Osteocyte (in vitro differentiated cells): ENCODE measurements around the gene RNF225. TPM values are rescaled to one million over a fixed set of nuclear protein-coding genes. Genes with fewer than 3 reads are reported as not detected.
"Not testable (repeated sequence)": the region's sequence is repeated elsewhere in the genome, so short reads cannot be mapped to it uniquely, and the experiment has no call there.

Experiments
- DNase-seq: peaks from one replicate; pipeline ENCODE4 v3.0.0; 2021; ENCODE audit warnings: mixed read lengths; ENCODE audit not compliant: unreplicated experiment; ENCODE audit errors: extremely low spot score
- H3K27ac Mint-ChIP-seq: one replicate; pipeline ENCODE4 v1.8.0; 2021; ENCODE audit warnings: mild to moderate bottlenecking, mixed read lengths; ENCODE audit not compliant: unreplicated experiment
- H3K27me3 Mint-ChIP-seq: one replicate; pipeline ENCODE4 v1.8.0; 2021; ENCODE audit warnings: mixed read lengths; ENCODE audit not compliant: unreplicated experiment
- H3K36me3 Mint-ChIP-seq: one replicate; pipeline ENCODE4 v1.8.0; 2021; ENCODE audit warnings: mixed read lengths; ENCODE audit not compliant: unreplicated experiment
- H3K4me1 Mint-ChIP-seq: one replicate; pipeline ENCODE4 v1.8.0; 2021; ENCODE audit warnings: mixed read lengths; ENCODE audit not compliant: unreplicated experiment
- H3K4me3 Mint-ChIP-seq: one replicate; pipeline ENCODE4 v1.8.0; 2021; ENCODE audit warnings: mild to moderate bottlenecking, moderate library complexity, mixed read lengths; ENCODE audit not compliant: unreplicated experiment
- H3K9me3 Mint-ChIP-seq: one replicate; pipeline ENCODE4 v1.8.0; 2021; ENCODE audit warnings: mixed read lengths; ENCODE audit not compliant: unreplicated experiment
- CTCF ChIP-seq: fragments of 200-600 bp; sonication (generic); IDR thresholded peaks from 2 replicates; pipeline ENCODE4 v1.5.0; 2021; ENCODE audit warnings: antibody characterized with exemption, mild to moderate bottlenecking, moderate library complexity
- microRNA-seq: library from miRNA; unstranded; fragments of <30 nt; microRNA quantifications from one replicate; pipeline ENCODE4 v1.1.0, GENCODE V29; 2020; ENCODE audit not compliant: unreplicated experiment
- total RNA-seq: library from RNA; stranded (reverse); gene quantifications from 2 replicates; pipeline ENCODE4 v1.2.1, GENCODE V29; 2021

RNF225 gene
- total RNA-seq, 1 donor from 2014 or later, result not detected

- H3K27me3 Mint-ChIP-seq, result no peaks in the 10 kb centered on the region
- peaks cover 31% of the 10 kb centered on the region for H3K36me3 Mint-ChIP-seq
- no peaks in the 10 kb centered on the region for H3K4me1 Mint-ChIP-seq
- H3K9me3 Mint-ChIP-seq, result peaks cover 48% of the 10 kb centered on the region
- H3K4me3 Mint-ChIP-seq, result no peak overlapping the region
- TF ChIP-seq CTCF, result no peak
- no peak overlapping the region for H3K27ac Mint-ChIP-seq
- no peak for DNase-seq
These were observed 38.8 kb downstream of the RNF225 start for GRCh38 chr19:58434217-58434616.

- TF ChIP-seq CTCF, result no peak
- Mint-ChIP-seq H3K9me3 (peaks cover 32% of the 10 kb centered on the region), H3K27me3 (no peaks in the 10 kb centered on the region), H3K4me1 (peaks cover 4% of the 10 kb centered on the region), H3K36me3 (peaks cover 19% of the 10 kb centered on the region), H3K4me3 (peak within 1 kb of the TSS; percentile 76), H3K27ac (peak within 1 kb of the TSS; percentile 86)
- peak; percentile 90 for DNase-seq
These were observed 44.4 kb downstream of the RNF225 start, which contains the start of gene ZNF132 for GRCh38 chr19:58439576-58440554. TSS of gene ZNF132 (minus strand) at chr19:58440153. CDS start at chr19:58439821, 332 bp downstream.

GRCh38 chr19:58440556-58440955 is 45.1 kb downstream of the RNF225 start:
- Mint-ChIP-seq H3K9me3 (peaks cover 25% of the 10 kb centered on the region), H3K4me3 (peak overlapping the region; percentile 76), H3K4me1 (peaks cover 4% of the 10 kb centered on the region), H3K27me3 (no peaks in the 10 kb centered on the region), H3K36me3 (peaks cover 13% of the 10 kb centered on the region), H3K27ac (peak overlapping the region; percentile 86)
- DNase-seq, result no peak
- no peak for TF ChIP-seq CTCF

- not testable (repeated sequence) for H3K27me3 Mint-ChIP-seq, H3K4me3 Mint-ChIP-seq, H3K4me1 Mint-ChIP-seq, H3K27ac Mint-ChIP-seq, DNase-seq
- Mint-ChIP-seq H3K9me3 (peaks cover 13% of the 10 kb centered on the region), H3K36me3 (peaks cover 12% of the 10 kb centered on the region)
These were observed 47.5 kb downstream of the RNF225 start for GRCh38 chr19:58442986-58443385.

Small RNA genes lying within 50 kb of the gene (microRNA-seq; reads per million reads assigned to microRNA genes)
- not detected for gene MIR4754

Other genes with a start within 250 kb of the RNF225 start
- 10.0 and 10.3 TPM in 2 replicates for gene ZNF329, start 244.9 kb upstream of the RNF225 start, total RNA-seq
- 14.6 and 17.2 TPM in 2 replicates for gene ZNF274, start 212.6 kb upstream of the RNF225 start, total RNA-seq
- 25.2 and 25.7 TPM in 2 replicates for gene ZNF544, start 166.7 kb upstream of the RNF225 start, total RNA-seq
- gene ZNF8, start 116.7 kb upstream of the RNF225 start, total RNA-seq, result 10.7 and 10.9 TPM in 2 replicates
- gene ERVK3-1, start 90.3 kb upstream of the RNF225 start, total RNA-seq, result 28.7 and 36.2 TPM in 2 replicates
- 3.7 and 4.1 TPM in 2 replicates for gene ZSCAN22, start 68.7 kb upstream of the RNF225 start, total RNA-seq
- gene A1BG, start 42.2 kb upstream of the RNF225 start, total RNA-seq, result 39.8 and 40.0 TPM in 2 replicates
- 1.4 and 2.7 TPM in 2 replicates for gene ZNF497, start 32.9 kb upstream of the RNF225 start, total RNA-seq
- 2.5 and 3.0 TPM in 2 replicates for gene ZNF837, start 14.6 kb upstream of the RNF225 start, total RNA-seq
- 933 and 942 TPM in 2 replicates for gene RPS5, start 8.4 kb upstream of the RNF225 start, total RNA-seq
- 11.8 and 12.1 TPM in 2 replicates for gene ZNF584, start 13.0 kb downstream of the RNF225 start, total RNA-seq
- gene ZNF132, start 44.5 kb downstream of the RNF225 start, total RNA-seq, result 0.71 and 1.2 TPM in 2 replicates
- gene ZNF324B, start 56.0 kb downstream of the RNF225 start, total RNA-seq, result 7.4 and 8.2 TPM in 2 replicates
- 12.9 and 14.8 TPM in 2 replicates for gene ZNF324, start 71.4 kb downstream of the RNF225 start, total RNA-seq
- 15.5 and 15.9 TPM in 2 replicates for gene ZNF446, start 80.7 kb downstream of the RNF225 start, total RNA-seq
- gene SLC27A5, start 116.3 kb downstream of the RNF225 start, total RNA-seq, result 7.5 and 8.8 TPM in 2 replicates
- gene ZBTB45, start 124.2 kb downstream of the RNF225 start, total RNA-seq, result 16.7 and 17.2 TPM in 2 replicates
- gene TRIM28, start 148.4 kb downstream of the RNF225 start, total RNA-seq, result 333 and 354 TPM in 2 replicates
- 130 and 132 TPM in 2 replicates for gene CHMP2A, start 159.4 kb downstream of the RNF225 start, total RNA-seq
- gene UBE2M, start 163.0 kb downstream of the RNF225 start, total RNA-seq, result 76.2 and 78.3 TPM in 2 replicates
- gene MZF1, start 177.7 kb downstream of the RNF225 start, total RNA-seq, result 25.3 and 30.9 TPM in 2 replicates